KOPT-K1 (cell line): ENCODE measurements around the gene RLN1.

ENCODE experiments used
- H3K27ac ChIP-seq: fragments of 200-600 bp; sonication (generic); 2 replicates; pipeline ENCODE4 v1.5.1; 2016; ENCODE audit warnings: antibody characterized with exemption, mild to moderate bottlenecking, low read depth, low read length; ENCODE audit not compliant: poor library complexity, severe bottlenecking
- H3K36me3 ChIP-seq: fragments of 200-600 bp; sonication (generic); 2 replicates; pipeline ENCODE4 v1.5.1; 2017; ENCODE audit warnings: antibody characterized with exemption, mild to moderate bottlenecking, low read length, moderate library complexity; ENCODE audit not compliant: insufficient read depth
- H3K9me3 ChIP-seq: fragments of 200-600 bp; sonication (generic); 2 replicates; pipeline ENCODE4 v1.5.1; 2017; ENCODE audit warnings: antibody characterized with exemption, low read length, mild to moderate bottlenecking; ENCODE audit not compliant: insufficient read depth, poor library complexity, severe bottlenecking

Gene RLN1

GRCh38 chr9:5288591-5288990, 51.1 kb downstream of the RLN1 start:
- H3K9me3 ChIP-seq = no peaks in the 10 kb centered on the region
- no peak overlapping the region for H3K27ac ChIP-seq
- no peaks in the 10 kb centered on the region for H3K36me3 ChIP-seq

- no peaks in the 10 kb centered on the region for H3K9me3 ChIP-seq
- no peaks in the 10 kb centered on the region for H3K36me3 ChIP-seq
- H3K27ac ChIP-seq = no peak overlapping the region
Observed at GRCh38 chr9:5286262-5286661, 53.4 kb downstream of the RLN1 start.
